HG02798 (cell line): ENCODE measurements around the gene IL36RN.
"Not testable (repeated sequence)": the region's sequence is repeated elsewhere in the genome, so short reads cannot be mapped to it uniquely, and the experiment has no call there.

ENCODE experiments used
- ATAC-seq: cut with Tn5 transposase; IDR thresholded peaks from one replicate; pipeline ENCODE4 v1.9.1; 2021; ENCODE audit warnings: mild to moderate bottlenecking; ENCODE audit not compliant: unreplicated experiment, poor library complexity

Gene IL36RN

GRCh38 chr2:113096306-113096705, 37.3 kb downstream of the IL36RN start:
- ATAC-seq = not testable (repeated sequence)

- not testable (repeated sequence) for ATAC-seq
Measured at GRCh38 chr2:113096842-113097618, 38.0 kb downstream of the IL36RN start.

GRCh38 chr2:113098041-113098440, 39.0 kb downstream of the IL36RN start:
- ATAC-seq = peak; percentile 60

- ATAC-seq = no peak
Measured at GRCh38 chr2:113098532-113098931, 39.5 kb downstream of the IL36RN start.

- ATAC-seq = no peak
Measured at GRCh38 chr2:113102133-113102532, 43.1 kb downstream of the IL36RN start.

GRCh38 chr2:113103277-113103676, 44.3 kb downstream of the IL36RN start:
- ATAC-seq = no peak

- no peak for ATAC-seq
Measured at GRCh38 chr2:113104054-113104611, 45.1 kb downstream of the IL36RN start.

- no peak for ATAC-seq
Measured at GRCh38 chr2:113105047-113105785, 46.2 kb downstream of the IL36RN start.

GRCh38 chr2:113111121-113111520, 52.1 kb downstream of the IL36RN start:
- ATAC-seq = no peak

GRCh38 chr2:113111823-113112287, 52.9 kb downstream of the IL36RN start:
- no peak for ATAC-seq

- no peak for ATAC-seq
Measured at GRCh38 chr2:113112441-113112840, 53.4 kb downstream of the IL36RN start.

- no peak for ATAC-seq
Measured at GRCh38 chr2:113112871-113113270, 53.9 kb downstream of the IL36RN start.

GRCh38 chr2:113113807-113114206, 54.8 kb downstream of the IL36RN start:
- ATAC-seq = no peak
